A673 (cell line): ENCODE results near the gene RHOV. TPM values are rescaled to one million over a fixed set of nuclear protein-coding genes. Genes with fewer than 3 reads are reported as not detected.

Source experiments
- BruUV-seq: library from RNA; stranded (reverse); fragments of 400-500 nt; replicated peaks from 2 replicates; lab custom pipeline; 2021; lab: Mats Ljungman, UMichigan
- CTCF ChIA-PET: fragments of 300-600 bp; sonication (Branson Sonifier 250); formaldehyde crosslinking; loops from one replicate; lab custom pipeline; 2022; ENCODE audit warnings: antibody characterized with exemption; lab: Charles Lee
- POLR2A ChIA-PET: fragments of 300-600 bp; sonication (Branson Sonifier 250); formaldehyde crosslinking; loops from one replicate; lab custom pipeline; 2022; ENCODE audit warnings: antibody characterized with exemption; ENCODE audit not compliant: low non-redundant PET; lab: Charles Lee
- DNase-seq: peaks from one replicate; pipeline ENCODE4 v3.0.0-alpha.2; 2015; ENCODE audit warnings: low spot score
- H3K27ac ChIP-seq: fragments of 200-600 bp; sonication (generic); 2 replicates; pipeline ENCODE4 v1.5.1; 2016; ENCODE audit warnings: mixed run types, low read depth, mild to moderate bottlenecking, mixed read lengths, antibody characterized with exemption, low read length; ENCODE audit not compliant: poor library complexity, severe bottlenecking
- H3K27me3 ChIP-seq: fragments of 200-600 bp; sonication (generic); replicated peaks from 2 replicates; pipeline ENCODE4 v1.6.1; 2017; ENCODE audit warnings: mixed run types, low read depth, mild to moderate bottlenecking, mixed read lengths, antibody characterized with exemption, low read length; ENCODE audit not compliant: insufficient read depth, poor library complexity
- H3K36me3 ChIP-seq: fragments of 200-600 bp; sonication (generic); 2 replicates; pipeline ENCODE4 v1.6.1; 2016; ENCODE audit warnings: mixed run types, mild to moderate bottlenecking, mixed read lengths, antibody characterized with exemption, low read length; ENCODE audit not compliant: insufficient read depth, poor library complexity, severe bottlenecking
- H3K4me1 ChIP-seq: fragments of 200-600 bp; sonication (generic); 2 replicates; pipeline ENCODE4 v1.6.1; 2017; ENCODE audit warnings: mixed run types, mild to moderate bottlenecking, mixed read lengths, antibody characterized with exemption, low read length; ENCODE audit not compliant: insufficient read depth, poor library complexity, severe bottlenecking
- H3K4me3 ChIP-seq: fragments of 200-600 bp; sonication (generic); 2 replicates; pipeline ENCODE4 v1.5.1; 2016; ENCODE audit warnings: low read depth, mixed run types, mild to moderate bottlenecking, mixed read lengths, low read length; ENCODE audit not compliant: poor library complexity, severe bottlenecking
- H3K9me3 ChIP-seq: fragments of 200-600 bp; sonication (generic); 2 replicates; pipeline ENCODE4 v1.6.1; 2016; ENCODE audit warnings: mixed run types, low read depth, mild to moderate bottlenecking, mixed read lengths, antibody characterized with exemption, low read length; ENCODE audit not compliant: poor library complexity, severe bottlenecking
- CTCF ChIP-seq: fragments of 300-800, 200-600 bp; sonication (generic); conservative IDR thresholded peaks from 2 replicates; pipeline ENCODE4 v1.5.1; 2017; ENCODE audit warnings: low read depth, mild to moderate bottlenecking, antibody characterized with exemption, low read length, moderate library complexity, mixed read lengths
- EZH2 ChIP-seq: fragments of 200-600 bp; sonication (generic); IDR thresholded peaks from 2 replicates; pipeline ENCODE4 v1.6.1; 2017; ENCODE audit warnings: borderline replicate concordance, low read depth, mild to moderate bottlenecking, mixed read lengths, antibody characterized with exemption, low read length; ENCODE audit not compliant: poor library complexity, severe bottlenecking
- intact Hi-C: fragments of 100-400 bp; cut with micrococcal nuclease; formaldehyde crosslinking; loops from one replicate; pipeline ENCODE4 v1.10.0; 2022; ENCODE audit not compliant: unreplicated experiment
- total RNA-seq: library from RNA; stranded (reverse); gene quantifications from 2 replicates; pipeline ENCODE4 v1.2.3, GENCODE V29; 2021

Gene RHOV
- total RNA-seq, 1 experiment from 2014 or later, result 1.6 TPM

DNA sequence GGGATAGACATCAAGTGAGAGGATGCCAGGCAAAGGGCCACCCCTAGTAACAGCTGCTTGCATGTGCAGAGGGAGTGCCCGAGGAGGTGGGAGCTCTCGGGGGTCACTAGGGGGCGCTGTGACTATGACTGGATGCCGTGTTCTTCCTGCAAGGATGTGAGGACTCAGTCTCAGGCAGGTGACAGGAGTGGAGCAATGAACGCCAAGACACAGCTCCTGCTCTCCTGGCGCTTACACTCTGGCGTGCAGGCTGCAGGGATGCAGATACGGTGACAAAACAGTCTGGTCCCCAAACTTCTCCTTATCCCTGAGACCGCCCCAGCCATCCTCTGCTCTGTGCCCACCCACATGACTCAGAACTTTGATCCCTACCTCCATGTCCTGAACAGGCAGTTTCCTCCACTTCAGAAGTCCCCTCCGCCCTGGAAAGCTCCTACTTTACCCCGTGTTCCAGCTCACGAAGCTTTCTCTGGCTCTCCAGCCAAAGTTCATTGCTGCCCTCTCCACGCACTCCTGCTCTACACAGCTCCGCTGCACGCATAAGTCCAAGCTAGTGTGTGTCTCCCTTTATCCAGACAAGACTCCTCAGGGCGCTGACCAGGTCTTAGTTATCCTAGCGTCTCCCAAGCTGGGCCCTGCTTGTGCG, 14.7 kb downstream of the RHOV start:
- H3K9me3 ChIP-seq, result no peaks in the 10 kb centered on the region
- DNase-seq, result peak; percentile 88
- H3K4me3 ChIP-seq, result no peak overlapping the region
- BruUV-seq, result no TSS peak
- CTCF ChIA-PET, result interaction anchor here (0.6 to 3.2 kb wide), 11 partner anchors 10 to 164 kb away, joined by 3 to 103 read pairs (median 5); partner anchors contain the start of genes RAD51, RHOV and VPS18
- intact Hi-C loops, result loop anchor here (1.0 to 2.0 kb wide), 2 partner anchors 35 to 113 kb away; partner anchors contain the start of gene VPS18
- no peak overlapping the region for H3K27ac ChIP-seq
- H3K36me3 ChIP-seq, result no peaks in the 10 kb centered on the region
- POLR2A ChIA-PET, result interaction anchor here (0.5 to 0.6 kb wide), 2 partner anchors 14 to 15 kb away, joined by 3 to 4 read pairs; no protein-coding TSS in a partner anchor
- H3K27me3 ChIP-seq, result no peaks in the 10 kb centered on the region
- no peak for TF ChIP-seq EZH2
- peak; percentile 96 for TF ChIP-seq CTCF
- peaks cover 18% of the 10 kb centered on the region for H3K4me1 ChIP-seq

DNA sequence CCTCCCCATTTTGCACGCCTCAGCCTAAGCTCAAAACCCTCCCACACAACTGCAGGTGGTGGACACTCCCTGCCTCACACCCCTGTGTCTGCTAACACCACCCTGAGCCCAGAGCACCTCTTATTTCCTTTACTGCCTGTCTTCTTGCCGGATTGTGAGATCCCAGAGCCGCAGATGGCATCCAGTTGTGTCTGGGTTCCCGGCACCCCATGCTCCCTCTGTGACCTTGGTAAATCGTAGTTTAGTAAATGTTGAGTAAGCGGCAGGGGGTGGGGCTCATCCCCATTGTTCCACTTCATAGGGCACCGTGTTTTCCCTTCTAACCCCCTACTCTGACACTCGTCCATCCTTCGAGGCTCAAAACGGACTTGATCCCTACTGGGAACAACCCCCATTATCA, 15.3 kb downstream of the RHOV start:
- Histone ChIP-seq H3K27ac (no peak overlapping the region), H3K27me3 (no peaks in the 10 kb centered on the region), H3K4me1 (peaks cover 18% of the 10 kb centered on the region), H3K4me3 (no peak overlapping the region), H3K36me3 (no peaks in the 10 kb centered on the region), H3K9me3 (no peaks in the 10 kb centered on the region)
- intact Hi-C loops, result loop anchor here (1.0 to 2.0 kb wide), 2 partner anchors 36 to 112 kb away; partner anchors contain the start of gene VPS18
- no TSS peak for BruUV-seq
- no peak for DNase-seq
- ChIA-PET POLR2A (interaction anchor here (0.6 kb wide), 1 partner anchor 915 kb away, joined by 4 read pairs; the partner anchor contains the start of gene MAPKBP1), CTCF (interaction anchor here (0.7 to 3.2 kb wide), 13 partner anchors 9 to 361 kb away, joined by 3 to 103 read pairs (median 6); partner anchors contain the start of genes RAD51, RHOV and VPS18)
- TF ChIP-seq CTCF, result no peak
- TF ChIP-seq EZH2, result no peak

DNA sequence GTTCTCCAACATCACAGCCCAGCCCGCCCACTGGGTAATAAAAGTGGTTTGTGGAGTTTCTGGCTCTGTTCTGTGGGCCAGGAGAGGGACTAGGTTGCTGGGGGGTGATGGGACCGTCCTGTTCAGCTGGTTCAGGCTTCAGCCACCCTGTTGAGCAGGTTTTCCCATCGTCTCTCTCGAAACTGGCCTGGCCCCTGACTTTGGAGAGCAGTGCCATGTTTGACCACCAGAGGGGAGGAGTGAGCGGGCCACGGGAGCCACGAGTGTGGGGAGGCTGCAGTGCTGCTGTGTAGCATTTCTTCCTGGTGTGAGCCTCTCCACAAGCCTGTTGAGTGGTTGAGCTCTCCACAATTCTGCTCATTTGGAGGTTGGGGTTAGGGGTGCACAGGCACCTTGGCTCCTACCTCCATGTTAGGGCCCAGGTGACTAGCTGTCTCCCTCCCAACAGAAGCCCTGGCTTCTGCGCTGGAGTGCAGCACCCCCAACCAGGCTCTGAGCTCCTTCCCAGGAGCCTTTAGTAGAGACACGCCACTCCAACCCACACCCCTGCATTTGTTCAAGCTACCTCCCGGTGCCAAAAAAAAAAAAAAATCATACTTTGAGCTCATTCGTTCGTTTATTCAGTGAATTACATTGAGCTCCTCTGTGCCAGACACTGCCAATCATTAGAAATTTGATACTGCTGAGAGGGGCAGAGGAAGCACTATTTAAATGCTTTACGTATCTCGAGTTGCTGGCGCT, 16.3 kb downstream of the RHOV start:
- peak overlapping the region; percentile 25 for H3K4me3 ChIP-seq
- no peaks in the 10 kb centered on the region for H3K27me3 ChIP-seq
- BruUV-seq, result no TSS peak
- no peaks in the 10 kb centered on the region for H3K36me3 ChIP-seq
- H3K4me1 ChIP-seq, result peaks cover 18% of the 10 kb centered on the region
- intact Hi-C loops, result loop anchor here (2.0 kb wide), 1 partner anchor 111 kb away; no protein-coding TSS in a partner anchor
- ChIA-PET POLR2A (interaction anchor here (0.6 kb wide), 2 partner anchors 61 to 916 kb away, joined by 3 to 4 read pairs; partner anchors contain the start of gene MAPKBP1), CTCF (interaction anchor here (0.5 to 3.2 kb wide), 20 partner anchors 8 to 360 kb away, joined by 3 to 103 read pairs (median 5); partner anchors contain the start of genes RHOV and VPS18)
- H3K9me3 ChIP-seq, result no peaks in the 10 kb centered on the region
- TF ChIP-seq CTCF (peak; percentile 99), EZH2 (no peak)
- H3K27ac ChIP-seq, result no peak overlapping the region
- peak; percentile 90 for DNase-seq
